ENCODE measurements around the gene CHST11.

The CHST11 gene

DNA sequence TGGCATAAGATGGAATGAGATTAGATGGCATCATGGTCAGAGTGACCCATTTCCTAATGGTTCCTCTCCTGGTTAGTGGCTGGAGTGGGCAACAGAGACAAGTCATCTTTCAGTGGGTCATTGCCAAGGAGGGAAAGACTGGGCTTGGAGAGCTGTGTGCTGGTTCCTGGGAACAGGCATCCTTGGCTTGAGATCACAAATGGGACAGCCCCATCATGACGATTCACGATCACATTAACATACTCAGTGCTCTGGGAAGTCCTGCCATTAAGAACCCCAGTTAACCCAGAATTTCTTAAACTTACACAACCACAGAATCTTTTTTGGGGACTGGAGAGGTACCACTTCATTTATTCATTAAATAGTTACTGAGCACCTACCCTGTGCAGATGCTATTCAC lies 27.3 kb downstream of the CHST11 start:
- no peak for DNase-seq

DNA sequence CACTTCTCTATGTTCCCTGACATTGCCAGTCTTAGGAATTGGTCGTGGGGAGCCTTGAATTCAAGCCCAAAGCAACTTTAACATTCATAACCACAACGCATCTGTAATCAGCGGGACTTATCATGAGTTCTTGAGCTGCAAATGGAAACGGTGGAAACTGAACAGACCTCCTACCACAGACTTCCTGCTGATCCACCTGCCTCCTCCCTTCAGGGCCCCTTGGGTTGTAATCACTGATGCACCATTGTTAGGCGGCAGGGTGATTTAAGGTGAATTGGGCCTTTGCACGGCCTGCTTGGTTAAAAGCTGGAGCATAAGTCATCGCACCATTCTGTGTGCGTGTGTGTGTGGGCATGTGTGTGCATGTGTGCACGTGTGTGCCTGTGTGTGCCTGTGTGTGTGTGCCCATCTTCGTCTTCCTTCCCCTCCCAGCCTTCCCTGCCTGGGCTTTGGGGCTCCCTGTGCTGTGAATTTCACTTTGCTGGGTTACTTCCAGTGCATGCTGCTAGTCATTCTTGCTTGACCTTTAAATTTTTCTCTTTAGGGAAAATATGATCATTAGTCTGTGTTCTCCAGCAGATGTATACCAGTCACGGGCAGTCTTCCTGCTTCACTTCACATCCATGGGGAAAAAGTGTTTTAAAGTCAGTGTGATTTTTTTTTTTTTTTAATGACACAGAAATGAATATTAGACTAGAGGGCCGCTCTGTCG lies 29.1 kb downstream of the CHST11 start:
- no peak for DNase-seq

DNA sequence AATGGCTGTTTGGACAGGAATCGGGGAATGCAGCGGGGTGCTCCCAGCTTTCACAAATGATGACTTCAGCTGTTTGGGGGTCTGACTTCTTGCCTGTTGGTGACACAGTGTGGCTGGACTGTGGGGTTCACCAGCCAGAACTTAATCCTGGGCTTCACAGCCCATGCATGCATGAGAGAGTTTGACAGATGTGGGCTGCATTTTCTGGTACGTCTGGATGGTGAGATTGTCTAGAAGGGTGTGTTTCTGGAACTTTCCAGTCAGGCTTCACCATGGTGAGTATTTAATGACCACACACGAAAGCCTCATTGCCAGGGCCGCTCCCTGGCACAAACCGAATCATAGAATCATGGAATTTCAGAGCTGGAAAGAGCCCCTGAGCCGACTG lies 29.6 kb downstream of the CHST11 start:
- DNase-seq, result no peak

DNA sequence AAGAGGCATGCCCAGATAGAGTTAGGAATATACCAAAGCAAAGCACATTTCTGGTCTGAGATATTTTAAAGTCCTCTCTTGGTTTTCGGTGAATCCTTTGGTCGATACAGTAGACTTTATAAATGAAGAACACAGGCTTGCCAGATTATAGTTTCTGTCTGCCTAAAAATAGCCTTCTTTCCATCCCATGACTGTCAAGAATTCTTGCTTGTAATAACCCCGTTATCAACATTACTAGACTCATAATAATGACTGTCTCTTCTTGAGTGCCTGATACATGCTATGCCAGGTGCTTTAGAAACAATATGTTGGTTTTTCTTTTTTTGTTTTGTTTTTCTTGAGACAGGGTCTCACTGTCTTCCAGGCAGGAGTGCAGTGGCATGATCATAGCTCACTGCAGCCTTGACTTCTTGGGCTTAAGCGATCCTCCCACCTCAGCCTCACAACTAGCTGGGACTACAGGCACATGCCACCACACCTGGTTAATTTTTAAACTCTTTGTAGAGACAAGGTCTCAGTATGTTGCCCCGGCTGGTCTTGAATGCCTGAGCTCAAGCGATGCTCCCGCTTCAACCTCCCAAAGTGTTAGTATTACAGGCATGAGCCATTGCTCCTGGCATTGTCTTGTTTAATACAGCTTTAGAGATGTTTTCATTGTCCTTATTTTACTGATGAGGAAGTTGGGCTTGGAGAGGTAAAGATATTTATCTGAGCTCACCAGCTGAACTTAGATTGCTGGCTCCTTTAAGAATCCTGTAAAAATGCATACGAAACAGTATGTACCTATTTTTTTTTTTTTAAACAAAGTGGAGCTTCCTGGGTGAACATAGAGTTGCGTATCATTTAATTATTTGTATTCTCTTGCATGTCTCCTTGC lies 30.4 kb downstream of the CHST11 start:
- DNase-seq, result no peak

DNA sequence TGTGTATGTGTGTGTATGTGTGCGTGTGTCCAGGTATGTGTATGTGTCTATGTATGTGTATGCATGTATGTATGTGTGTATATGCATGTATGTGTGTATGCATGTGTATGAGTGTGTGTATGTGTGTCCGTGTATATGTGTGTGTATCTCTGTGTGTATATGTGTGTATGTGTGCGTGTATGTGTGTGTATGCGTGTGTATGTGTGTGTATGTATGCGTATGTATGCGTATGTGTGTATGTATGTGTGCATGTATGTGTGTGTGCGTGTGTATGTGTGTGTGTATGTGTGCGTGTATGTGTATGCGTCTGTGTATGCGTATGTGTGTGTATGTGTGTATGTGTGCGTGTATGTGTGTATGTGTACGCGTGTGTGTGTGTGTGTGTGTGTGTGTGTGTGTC lies 31.6 kb downstream of the CHST11 start:
- no peak for DNase-seq

DNA sequence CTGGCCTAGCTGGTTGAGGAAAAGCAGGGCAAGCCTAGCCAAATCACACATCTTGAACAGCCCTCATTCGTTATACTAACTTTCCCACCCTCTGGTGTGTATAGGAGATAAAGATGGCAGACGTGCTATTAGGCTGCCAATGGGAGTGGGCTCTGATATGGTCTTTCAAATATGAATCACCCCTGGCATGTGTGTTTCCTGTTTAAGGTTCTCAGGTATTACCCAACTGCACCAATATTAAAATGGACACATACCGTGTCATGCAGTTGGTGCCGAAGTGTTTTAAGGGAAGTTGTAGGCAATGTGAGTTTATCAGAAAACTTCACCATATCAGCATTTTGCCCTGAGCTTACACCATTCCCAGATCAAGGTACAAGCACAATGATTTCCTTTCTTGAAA lies 33.4 kb downstream of the CHST11 start:
- no peak for DNase-seq

DNA sequence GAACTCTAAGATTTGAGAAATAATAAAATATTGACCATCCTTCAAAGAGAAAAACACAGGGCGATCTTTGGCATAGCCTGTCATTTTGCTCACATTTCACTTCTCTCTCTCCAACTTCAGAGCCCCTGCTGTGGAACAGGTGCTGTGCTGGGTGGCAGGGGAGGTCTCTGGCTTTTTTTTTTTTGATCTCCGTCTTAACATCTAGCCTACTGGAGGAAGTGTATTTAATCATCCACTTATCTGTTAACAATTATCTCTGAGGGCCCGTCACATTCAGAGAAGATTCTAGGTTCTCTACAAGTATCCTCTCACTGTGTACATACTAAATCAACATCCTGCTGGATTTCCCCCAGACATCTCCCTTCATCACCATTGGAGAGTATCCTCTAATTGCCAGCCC lies 34.1 kb downstream of the CHST11 start:
- peak; percentile 16 for DNase-seq

DNA sequence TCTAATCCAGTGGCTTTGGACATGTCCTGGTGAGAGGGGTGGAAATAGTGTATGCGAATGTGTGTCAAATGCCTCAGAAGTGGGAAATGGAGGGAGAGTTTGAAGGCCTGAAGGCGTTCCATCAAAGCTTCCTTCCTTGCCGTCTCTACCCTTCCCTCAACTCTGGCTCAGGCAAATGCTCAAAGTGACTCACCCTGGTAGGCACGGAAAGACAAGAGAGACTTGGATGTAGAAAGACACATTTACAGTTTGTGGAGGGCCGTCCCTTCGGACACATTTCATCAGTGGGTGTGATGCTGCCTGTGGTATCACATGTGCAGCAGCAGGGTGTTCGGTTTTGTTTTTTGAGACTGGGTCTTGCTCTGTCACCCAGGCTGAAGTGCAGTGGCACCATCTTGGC lies 36.7 kb downstream of the CHST11 start:
- no peak for DNase-seq

DNA sequence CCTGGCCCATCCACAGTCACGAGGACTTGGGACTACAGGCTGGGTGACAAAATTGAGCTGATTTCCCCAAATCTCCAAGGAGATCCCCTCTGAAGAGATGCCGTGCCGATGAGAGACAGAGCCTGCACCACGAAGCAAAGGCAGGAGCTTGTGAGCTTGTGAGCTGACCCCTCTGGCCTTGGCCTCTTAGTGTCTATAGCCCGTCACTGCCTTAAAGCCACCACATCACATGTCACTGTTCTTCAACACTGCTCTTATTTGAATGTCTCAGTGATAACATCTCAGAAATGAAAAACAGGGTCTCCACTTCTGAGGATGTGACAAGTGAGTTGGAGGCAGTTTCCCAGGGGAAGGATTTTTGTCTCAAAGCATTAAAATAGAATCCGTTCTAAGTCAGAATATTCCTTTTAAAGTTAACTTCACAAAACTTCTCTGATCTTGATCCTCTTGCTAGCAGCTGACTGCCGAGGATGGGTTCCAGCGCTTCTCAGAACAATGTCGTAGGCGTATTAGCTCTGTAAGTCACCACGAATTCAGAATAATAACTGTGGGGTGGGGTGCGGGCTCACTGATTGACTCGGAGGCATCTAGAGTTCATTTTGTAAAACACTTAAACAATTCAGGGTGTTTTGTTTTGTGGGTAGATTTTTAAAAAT lies 37.5 kb downstream of the CHST11 start:
- no peak for DNase-seq

DNA sequence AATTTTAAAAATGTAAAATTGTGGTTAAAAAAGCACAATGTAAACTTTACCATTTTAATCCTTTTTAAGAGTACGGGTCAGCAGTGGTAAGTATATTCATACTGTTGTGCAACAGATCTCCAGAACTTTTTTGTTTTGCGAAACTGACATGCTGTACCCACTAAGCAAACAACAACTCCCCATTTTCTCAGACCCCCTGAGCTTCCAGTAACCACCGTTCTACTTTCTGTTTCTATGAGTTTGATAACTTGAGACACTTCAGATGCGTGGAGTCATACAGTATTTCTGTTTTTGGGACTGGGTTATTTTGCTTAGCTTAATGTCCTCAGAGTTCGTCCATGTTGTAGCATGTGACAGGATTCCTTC lies 38.0 kb downstream of the CHST11 start:
- no peak for DNase-seq

DNA sequence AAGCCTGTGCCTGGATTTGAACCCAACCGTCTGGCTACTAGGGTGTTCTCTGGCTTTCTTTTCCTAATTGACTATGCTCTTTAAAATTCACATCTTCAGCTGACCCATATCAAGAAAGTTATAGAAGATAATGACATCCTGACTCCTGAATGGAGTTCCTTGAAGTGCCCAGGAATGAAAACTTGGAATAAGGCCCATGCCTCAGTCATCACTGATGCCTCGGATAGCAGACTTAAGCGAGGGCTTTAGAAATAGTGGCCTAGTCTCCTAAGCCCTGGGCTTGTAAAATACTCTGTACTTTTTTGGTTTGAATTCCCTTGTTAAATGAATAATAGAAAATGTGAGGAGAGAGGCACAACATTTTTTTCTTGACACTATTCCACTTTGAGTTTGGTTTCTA lies 39.0 kb downstream of the CHST11 start:
- no peak for DNase-seq

DNA sequence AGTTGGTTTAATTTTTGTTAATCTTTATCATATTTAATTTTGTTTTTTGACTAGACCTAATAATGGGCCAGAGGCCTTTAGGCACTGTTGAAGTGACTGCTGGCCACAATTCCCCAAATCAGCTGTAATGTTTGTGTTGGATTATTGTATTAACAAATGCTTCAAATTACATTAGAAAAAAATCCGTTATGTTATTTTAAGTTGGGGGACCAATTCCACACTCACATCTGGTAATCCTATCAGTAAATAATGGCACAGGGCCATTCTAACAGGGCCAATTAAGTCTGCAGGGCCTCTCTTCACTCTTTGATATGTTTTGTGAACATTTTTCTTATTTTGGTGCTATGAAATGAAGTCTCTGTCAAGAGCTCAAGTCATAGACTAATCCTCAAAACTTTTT lies 39.6 kb downstream of the CHST11 start:
- DNase-seq, result no peak

DNA sequence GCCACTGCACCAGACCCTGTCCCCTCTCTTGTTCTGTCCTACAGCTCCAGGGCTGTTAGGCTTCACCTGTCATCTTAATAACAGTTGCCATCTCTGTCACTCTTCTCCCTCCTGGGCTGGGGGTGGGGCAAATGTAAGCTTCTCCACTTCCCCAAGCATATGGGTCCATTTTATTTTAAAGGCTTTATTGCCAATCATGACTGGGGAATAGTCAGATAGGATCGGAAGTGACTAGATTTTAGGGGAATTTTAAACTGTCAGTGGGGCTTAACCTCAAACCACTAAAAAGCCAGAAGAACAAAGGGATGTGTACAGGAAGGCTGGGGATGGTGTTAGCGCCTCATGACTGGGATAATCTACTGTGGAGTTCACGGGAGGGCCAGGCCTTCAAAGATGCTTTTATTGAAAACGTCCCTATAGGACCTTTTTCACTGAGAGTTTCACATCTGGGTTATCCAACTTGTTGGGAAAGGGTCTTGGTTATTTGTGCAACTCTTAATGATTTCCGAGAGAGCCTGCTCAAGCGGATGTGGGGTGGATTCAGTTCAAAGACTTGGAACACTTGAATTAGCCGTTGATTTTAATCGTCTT lies 41.6 kb downstream of the CHST11 start:
- DNase-seq, result no peak

DNA sequence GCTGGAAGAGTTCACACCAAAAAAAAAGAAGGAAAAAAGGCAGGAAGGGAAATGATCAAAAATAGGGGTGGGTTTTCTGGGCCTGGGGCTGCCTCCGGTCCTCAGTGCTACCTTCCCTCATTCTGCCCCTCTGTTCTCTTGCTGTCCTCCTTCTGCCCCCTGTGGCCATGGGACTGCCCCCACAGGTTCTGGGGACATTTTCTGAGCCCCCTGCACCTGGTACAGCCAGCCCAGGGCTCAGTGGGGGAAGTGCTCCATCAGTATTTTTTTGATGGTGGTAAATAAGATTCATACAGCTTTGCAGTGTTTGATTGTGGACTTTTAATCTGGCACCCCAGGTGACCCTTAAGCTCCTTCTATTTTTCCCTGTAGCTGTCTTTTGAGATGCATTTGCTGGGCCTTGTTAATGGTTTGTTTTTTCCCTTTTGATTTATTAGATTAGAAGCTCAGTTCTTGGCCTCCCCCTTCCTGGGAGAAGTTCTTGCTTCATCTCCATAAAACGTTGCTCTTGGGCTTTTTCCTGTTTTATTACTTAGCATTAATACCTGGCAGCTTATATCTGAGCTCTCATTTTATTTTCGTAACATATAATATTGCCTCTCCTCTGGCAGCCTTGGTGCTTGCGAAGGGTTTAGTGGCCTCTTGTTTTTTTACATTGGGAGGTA lies 43.1 kb downstream of the CHST11 start:
- DNase-seq, result no peak

DNA sequence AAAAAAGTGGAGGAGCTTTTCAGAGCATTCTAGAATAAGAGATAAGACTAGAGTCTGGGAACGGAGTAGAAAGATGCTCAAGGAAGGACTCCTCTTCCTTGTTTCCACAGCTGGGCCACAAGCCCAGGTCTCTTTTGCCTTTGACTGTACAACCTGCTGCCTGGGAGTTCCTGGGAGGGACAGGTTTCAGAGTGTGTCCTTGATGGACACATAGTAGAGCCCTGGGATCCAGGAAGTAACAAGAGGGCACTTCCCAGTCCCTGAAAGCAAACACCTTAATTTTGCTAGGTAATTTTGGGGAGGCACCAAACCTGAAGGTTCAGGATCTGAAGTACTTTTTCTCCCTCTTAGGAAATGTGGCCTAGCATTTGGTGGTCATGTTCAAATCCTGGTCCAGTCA lies 44.4 kb downstream of the CHST11 start:
- no peak for DNase-seq

DNA sequence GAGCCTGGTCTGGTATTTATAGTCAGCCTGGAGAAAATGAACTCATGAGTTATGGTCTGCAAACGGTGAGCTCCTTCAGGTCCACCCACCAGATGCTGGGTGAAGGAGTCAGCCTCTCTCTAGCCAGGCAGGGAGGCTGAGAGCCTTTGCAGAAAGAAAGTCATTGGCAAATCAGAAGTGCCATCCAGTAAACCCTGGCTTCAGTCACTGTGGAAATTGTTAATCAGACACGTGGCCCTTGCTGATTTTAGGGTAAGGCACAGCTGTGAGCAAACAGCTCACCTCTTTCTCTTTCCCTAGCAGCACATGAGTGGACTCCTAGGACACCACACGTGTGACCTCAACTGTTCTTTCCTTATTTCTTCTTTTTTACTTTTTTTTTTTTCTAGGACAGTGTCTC lies 44.9 kb downstream of the CHST11 start:
- DNase-seq, result no peak

DNA sequence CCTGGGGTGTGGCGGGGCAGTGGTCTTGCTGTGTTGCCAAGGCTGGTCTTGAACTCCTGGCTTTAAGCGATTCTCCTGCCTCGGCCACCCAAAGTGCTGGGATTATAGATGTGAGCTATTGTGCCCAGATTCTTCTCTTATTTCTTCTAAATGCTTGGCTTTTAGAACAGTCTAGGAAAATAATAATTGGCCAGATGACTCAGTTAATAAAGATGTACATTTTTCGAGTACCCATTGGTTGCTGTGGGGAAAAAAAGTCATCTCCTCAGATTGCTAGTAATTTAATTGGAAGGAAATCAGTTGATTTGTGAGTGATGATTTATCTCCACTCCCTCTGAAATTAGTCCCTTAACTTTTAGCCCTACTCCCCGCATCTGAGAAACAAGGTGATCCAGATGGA lies 45.5 kb downstream of the CHST11 start:
- no peak for DNase-seq

DNA sequence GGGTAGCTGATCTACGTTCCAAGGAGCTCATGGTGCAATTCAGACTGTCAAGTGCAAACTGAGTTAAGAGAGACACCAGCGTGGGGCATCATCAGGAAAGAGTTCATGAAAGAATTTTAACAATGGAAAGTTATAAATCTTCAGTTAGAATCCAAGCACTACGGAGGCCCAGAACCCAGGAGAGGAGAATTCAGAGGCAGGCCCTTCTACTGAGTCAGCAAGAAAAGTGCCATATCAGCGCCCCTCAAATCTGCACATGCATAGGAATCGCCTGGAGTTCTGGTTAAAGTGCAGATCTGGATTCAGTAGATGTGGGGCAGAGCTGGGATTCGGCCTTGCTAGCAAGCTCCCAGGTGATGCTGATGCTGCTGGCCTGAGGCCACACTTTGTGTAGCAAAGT lies 45.9 kb downstream of the CHST11 start:
- no peak for DNase-seq

DNA sequence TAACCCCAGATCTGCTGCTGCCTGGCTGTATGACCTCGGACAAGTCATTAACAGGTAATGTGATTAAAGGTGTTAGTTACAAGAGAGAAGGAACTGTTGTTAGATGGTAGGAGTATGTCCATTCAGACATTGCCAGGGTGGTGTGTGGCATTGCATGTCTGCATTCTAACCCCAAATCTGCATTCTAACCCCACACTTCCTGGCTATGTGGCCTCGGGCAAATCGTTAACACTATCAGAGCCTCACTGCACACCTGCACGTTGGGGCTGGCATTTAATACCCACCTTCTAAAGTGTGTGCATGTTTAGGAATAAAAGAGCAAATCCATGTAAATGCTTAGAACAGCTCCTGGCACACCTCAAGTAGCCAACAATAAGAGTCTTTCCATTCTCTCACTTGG lies 46.4 kb downstream of the CHST11 start:
- DNase-seq, result no peak

DNA sequence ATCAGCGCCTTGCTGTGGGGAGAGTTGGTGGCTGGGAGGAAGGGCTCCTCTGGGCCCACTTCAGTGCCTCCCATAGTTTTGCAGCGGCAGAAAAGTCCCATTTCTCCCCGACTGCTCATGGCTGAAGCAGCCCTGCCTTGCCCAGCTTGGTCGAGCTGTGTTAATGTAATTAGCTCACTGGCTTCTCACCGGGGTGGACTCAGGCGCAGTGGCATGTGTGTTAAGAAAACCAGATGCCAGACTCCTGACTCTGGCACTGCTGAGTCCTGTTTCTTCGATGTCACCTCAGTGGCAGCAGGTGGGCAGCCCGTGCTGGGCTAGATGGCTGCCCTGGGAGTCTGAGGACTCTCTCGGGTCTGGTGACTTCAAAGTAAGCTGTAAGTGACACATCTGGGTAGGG lies 47.4 kb downstream of the CHST11 start:
- DNase-seq, result no peak

DNA sequence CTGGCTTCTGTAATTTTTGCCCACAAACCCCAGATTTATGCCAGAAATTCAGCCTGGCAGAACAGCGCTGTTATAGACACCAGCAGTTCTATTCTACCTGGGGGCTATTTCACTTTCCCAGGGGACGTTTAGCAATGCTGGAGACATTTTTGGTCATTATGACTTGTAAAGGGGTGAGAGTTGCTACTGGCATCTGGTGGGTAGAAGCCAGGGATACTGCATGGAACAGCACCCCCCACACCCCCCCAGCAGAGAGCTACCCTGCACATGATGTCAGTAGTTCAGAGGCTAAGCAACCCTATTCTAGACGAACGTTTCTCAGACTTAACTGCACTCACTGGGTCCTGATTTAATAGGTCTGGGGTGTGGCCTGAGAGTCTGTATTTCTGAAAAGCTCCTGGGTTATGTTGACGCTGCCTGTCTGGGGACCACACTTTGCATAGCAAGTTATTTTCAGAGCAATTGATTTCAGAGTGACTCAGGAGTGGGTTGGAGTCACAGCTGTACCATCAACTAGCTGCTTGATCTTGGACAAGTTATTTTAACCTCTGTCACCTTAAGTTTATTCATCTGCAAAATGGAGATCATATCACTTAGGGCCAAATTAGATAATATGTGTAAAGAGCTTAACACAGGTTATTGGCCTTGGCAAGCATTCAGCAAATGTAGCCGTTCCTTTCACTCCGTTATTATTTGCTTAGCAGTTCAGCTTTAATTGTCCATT lies 48.5 kb downstream of the CHST11 start:
- DNase-seq, result peak; percentile 92

DNA sequence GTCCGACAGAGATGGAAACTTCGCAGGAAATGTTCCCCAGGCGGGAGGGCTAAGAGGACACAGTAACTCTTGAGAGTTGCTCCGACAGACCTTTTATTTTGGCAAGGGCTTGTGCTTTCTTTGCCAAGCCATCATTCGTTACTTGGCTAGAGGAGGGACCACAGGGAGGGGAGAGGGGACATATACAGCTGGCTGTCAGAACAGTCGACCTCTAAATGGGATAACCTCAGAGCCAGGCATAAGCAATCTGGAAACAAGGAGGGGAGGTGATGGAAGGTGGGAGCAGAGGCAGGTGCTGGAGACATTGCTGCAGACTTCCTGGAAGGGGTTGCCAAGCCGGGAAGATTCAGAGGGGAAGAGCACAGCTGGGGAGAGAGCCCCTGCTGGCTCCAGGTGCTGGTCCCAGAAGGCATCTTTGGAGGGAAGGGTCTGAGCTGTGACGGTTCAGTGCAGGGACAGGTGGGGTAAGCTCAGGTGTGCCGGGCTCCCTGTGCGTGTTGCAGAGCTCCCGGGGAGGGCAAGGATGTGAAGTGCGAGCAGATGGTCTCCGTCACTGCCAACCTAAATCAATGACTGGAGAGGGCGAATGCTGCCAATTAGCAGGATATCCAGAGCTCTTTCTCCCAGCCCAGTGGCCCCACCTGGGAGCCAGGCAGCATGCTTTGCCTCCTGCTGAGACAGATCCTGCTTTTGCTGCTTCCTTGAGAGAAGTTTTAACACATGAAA lies 50.1 kb downstream of the CHST11 start:
- DNase-seq, result peak; percentile 85

Data from COR-L47 (cell line).